Lung microvascular endothelial cell (primary cell): ENCODE measurements around the gene DXO. TPM values are rescaled to one million over a fixed set of nuclear protein-coding genes. Genes with fewer than 3 reads are reported as not detected.

Experiments used
- DNase-seq, 2 donors: peaks; one replicate each; pipeline versions ENCODE4 v3.0.0 to v3.0.0-alpha.2; 2010; ENCODE audit warnings: low read depth in 2 of 2
- total RNA-seq: library from RNA; depleted of rRNA; stranded (reverse); fragments of >200 nt; gene quantifications from 2 replicates; pipeline ENCODE4 v1.2.1, GENCODE V29; 2014

The DXO gene
- total RNA-seq, 1 donor from 2014 or later: 10.1 TPM

- DNase-seq: no peak
Observed at GRCh38 chr6:31930962-31931361, 41.0 kb downstream of the DXO start.

DNA sequence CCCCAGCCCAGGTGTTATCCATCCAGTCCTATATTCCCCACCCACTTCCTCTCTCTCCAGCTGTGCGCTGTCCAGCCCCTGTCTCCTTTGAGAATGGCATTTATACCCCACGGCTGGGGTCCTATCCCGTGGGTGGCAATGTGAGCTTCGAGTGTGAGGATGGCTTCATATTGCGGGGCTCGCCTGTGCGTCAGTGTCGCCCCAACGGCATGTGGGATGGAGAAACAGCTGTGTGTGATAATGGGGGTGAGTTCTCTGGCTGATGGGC is 43.3 kb downstream of the DXO start:
- DNase-seq: no peak

- DNase-seq: no peak
Observed at GRCh38 chr6:31927863-31928671, 43.9 kb downstream of the DXO start.

- DNase-seq: no peak
Observed at GRCh38 chr6:31927242-31927862, 44.6 kb downstream of the DXO start, which contains the start of gene C2. TSS of gene C2 (plus strand) at chr6:31927717. CDS start at chr6:31927753, 36 bp downstream.

DNA sequence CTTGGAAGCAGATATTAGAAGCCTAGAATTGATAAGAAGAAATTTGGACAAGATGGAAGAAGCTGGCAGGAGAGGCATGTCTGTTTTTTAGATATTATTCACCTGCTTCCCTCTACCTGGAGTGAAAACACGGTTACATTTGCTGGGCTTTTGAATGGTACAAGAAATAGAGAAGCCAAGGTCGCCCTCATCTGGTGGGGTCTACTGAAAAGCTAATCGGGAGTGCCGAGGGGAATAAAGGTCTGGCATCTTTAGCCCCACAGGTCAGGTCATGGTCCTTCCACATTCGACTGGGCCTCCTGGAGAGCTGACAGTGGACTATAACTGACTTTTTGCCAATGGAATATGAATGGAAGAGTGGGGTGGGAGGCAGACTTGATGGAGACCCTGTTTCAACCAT is 49.0 kb downstream of the DXO start:
- DNase-seq: peak in 1 of 2 donors; percentile 14

DNA sequence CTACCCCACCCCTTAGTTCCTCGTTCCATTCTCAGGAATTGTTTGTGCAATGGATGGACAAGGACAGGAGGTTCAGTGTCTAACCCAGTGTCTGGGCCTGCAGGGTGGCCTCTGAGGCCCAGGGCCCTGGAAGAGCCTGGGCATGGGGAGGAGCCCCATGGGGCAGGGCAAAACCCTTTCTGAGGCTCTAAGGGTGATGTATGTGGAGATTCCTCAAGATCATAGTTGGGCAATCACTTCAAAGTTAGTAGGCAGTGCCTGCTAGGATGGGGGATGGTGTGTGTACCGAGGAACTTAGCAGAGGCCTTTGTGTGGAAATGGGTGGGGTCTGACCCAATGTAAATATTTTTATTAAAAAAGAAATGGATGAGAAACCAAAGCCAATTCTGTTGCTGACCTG is 51.1 kb downstream of the DXO start:
- DNase-seq: no peak

Other genes starting within 250 kb of the DXO start
- gene MPIG6B, start 248.8 kb downstream of the DXO start, total RNA-seq: not detected in 2 replicates
- 109 and 159 TPM in 2 replicates for gene DDAH2, start 242.8 kb downstream of the DXO start, total RNA-seq
- gene CLIC1, start 235.6 kb downstream of the DXO start, total RNA-seq: 469 and 552 TPM in 2 replicates
- gene MSH5, start 232.1 kb downstream of the DXO start, total RNA-seq: 1.4 and 2.6 TPM in 2 replicates
- gene SAPCD1, start 209.5 kb downstream of the DXO start, total RNA-seq: 1.6 and 2.0 TPM in 2 replicates
- under 0.01 and 0.40 TPM in 2 replicates for gene VWA7, start 194.8 kb downstream of the DXO start, total RNA-seq
- 36.3 and 39.0 TPM in 2 replicates for gene VARS1, start 176.4 kb downstream of the DXO start, total RNA-seq
- gene LSM2, start 165.2 kb downstream of the DXO start, total RNA-seq: 29.2 and 29.8 TPM in 2 replicates
- 0.87 and 1.8 TPM in 2 replicates for gene HSPA1L, start 156.9 kb downstream of the DXO start, total RNA-seq
- gene HSPA1A, start 156.6 kb downstream of the DXO start, total RNA-seq: 40.8 and 93.3 TPM in 2 replicates
- gene HSPA1B, start 144.4 kb downstream of the DXO start, total RNA-seq: 23.8 and 30.2 TPM in 2 replicates
- 41.2 and 50.0 TPM in 2 replicates for gene NEU1, start 109.3 kb downstream of the DXO start, total RNA-seq
- not detected in 2 replicates for gene SLC44A4, start 93.1 kb downstream of the DXO start, total RNA-seq
- gene EHMT2, start 74.4 kb downstream of the DXO start, total RNA-seq: 25.7 and 28.0 TPM in 2 replicates
- gene ZBTB12, start 70.1 kb downstream of the DXO start, total RNA-seq: 2.2 and 3.6 TPM in 2 replicates
- under 0.01 TPM in 1 of 2 replicates, not detected in the other for gene C2, start 44.4 kb downstream of the DXO start, total RNA-seq
- 0.44 and 0.60 TPM in 2 replicates for gene CFB, start 26.0 kb downstream of the DXO start, total RNA-seq
- 54.3 and 55.8 TPM in 2 replicates for gene NELFE, start 13.2 kb downstream of the DXO start, total RNA-seq
- 22.7 and 30.2 TPM in 2 replicates for gene SKIC2, start 13.0 kb downstream of the DXO start, total RNA-seq
- gene C4A, start 9.9 kb upstream of the DXO start, total RNA-seq: 0.44 and 1.8 TPM in 2 replicates
- 0.44 and 1.4 TPM in 2 replicates for gene C4B, start 42.7 kb upstream of the DXO start, total RNA-seq
- not detected in 2 replicates for gene CYP21A2, start 66.3 kb upstream of the DXO start, total RNA-seq
- gene TNXB, start 137.2 kb upstream of the DXO start, total RNA-seq: 0.44 and 4.2 TPM in 2 replicates
- 9.6 and 11.5 TPM in 2 replicates for gene ATF6B, start 156.1 kb upstream of the DXO start, total RNA-seq
- 4.0 and 5.0 TPM in 2 replicates for gene FKBPL, start 158.2 kb upstream of the DXO start, total RNA-seq
- gene PRRT1, start 179.8 kb upstream of the DXO start, total RNA-seq: 0.20 TPM in 1 of 2 replicates, not detected in the other
- 26.8 and 53.4 TPM in 2 replicates for gene PPT2, start 182.0 kb upstream of the DXO start, total RNA-seq
- 0.65 and 1.2 TPM in 2 replicates for gene EGFL8, start 192.5 kb upstream of the DXO start, total RNA-seq
- 8.3 and 11.9 TPM in 2 replicates for gene AGPAT1, start 203.9 kb upstream of the DXO start, total RNA-seq
- 38.6 and 57.1 TPM in 2 replicates for gene RNF5, start 206.3 kb upstream of the DXO start, total RNA-seq
- gene AGER, start 212.1 kb upstream of the DXO start, total RNA-seq: 0.22 and 0.60 TPM in 2 replicates
- 26.8 and 33.1 TPM in 2 replicates for gene PBX2, start 218.1 kb upstream of the DXO start, total RNA-seq
- gene GPSM3, start 220.5 kb upstream of the DXO start, total RNA-seq: 6.2 and 7.0 TPM in 2 replicates